Heart right ventricle (tissue), 16 donors: ENCODE measurements around the gene KIAA0586. TPM values are rescaled to one million over a fixed set of nuclear protein-coding genes. Genes with fewer than 3 reads are reported as not detected.

Experiments
- ATAC-seq, 8 donors: fragments of 200-7000 bp; cut with Tn5 transposase; one replicate each; pipeline ENCODE4 v1.9.1; 2020; ENCODE audit warnings: mild to moderate bottlenecking in 8 of 8, moderate library complexity in 8 of 8, moderate number of reproducible peaks in 1 of 8
- DNase-seq, 2 donors: peaks; one replicate each; pipeline ENCODE4 v3.0.0-alpha.2; 2020
- H3K27ac ChIP-seq, 10 donors: fragments of 200-600 bp; sonication (generic) in 2 of 10; one replicate each; pipeline versions ENCODE4 v1.5.0 to v1.8.0; 2020 to 2022; ENCODE audit warnings: mild to moderate bottlenecking in 3 of 10
- H3K27me3 ChIP-seq, 7 donors: fragments of 200-600 bp; one replicate each; pipeline ENCODE4 v1.8.0; 2021 to 2022; ENCODE audit warnings: mild to moderate bottlenecking in 2 of 7
- H3K36me3 ChIP-seq, 9 donors: fragments of 200-600 bp; sonication (generic) in 1 of 9; one replicate each; pipeline versions ENCODE4 v1.5.0 to v1.8.0; 2020 to 2022; ENCODE audit warnings: mild to moderate bottlenecking in 2 of 9
- H3K4me1 ChIP-seq, 9 donors: fragments of 200-600 bp; sonication (generic) in 1 of 9; one replicate each; pipeline versions ENCODE4 v1.5.0 to v1.8.0; 2020 to 2022; ENCODE audit warnings: mild to moderate bottlenecking in 4 of 9
- H3K4me3 ChIP-seq, 10 donors: fragments of 200-600 bp; sonication (generic) in 2 of 10; one replicate each; pipeline versions ENCODE4 v1.5.0 to v1.8.0; 2020 to 2022; ENCODE audit warnings: mild to moderate bottlenecking in 7 of 10, moderate library complexity in 2 of 10
- H3K9me3 ChIP-seq, 11 donors: fragments of 200-600 bp in 10 of 11; sonication (generic) in 2 of 11; one replicate each; pipeline versions ENCODE4 v1.5.0 to v1.8.0; 2013 to 2022; ENCODE audit warnings: mild to moderate bottlenecking in 2 of 11, control low read depth in 1 of 11, moderate library complexity in 1 of 11
- CTCF ChIP-seq, 9 donors: fragments of 200-600 bp; sonication (generic) in 2 of 9; IDR thresholded peaks; one replicate each; pipeline versions ENCODE4 v1.5.0 to v1.8.0; 2021 to 2022; ENCODE audit warnings: antibody characterized with exemption in 9 of 9, mild to moderate bottlenecking in 5 of 9, moderate library complexity in 1 of 9
- WGBS, 2 donors: extraction: QIAGEN DNeasy Blood & Tissue Kit; methylation state at CpG; one replicate each; pipeline ENCODE4 v1.1.7; 2013; ENCODE audit warnings: inconsistent platforms in 1 of 2; 5-methylcytosine and 5-hydroxymethylcytosine counted together
- intact Hi-C, 10 donors: fragments of 100-400 bp; cut with DNase I; formaldehyde crosslinking; loops; one replicate each; pipeline versions ENCODE4 v1.11.1 to v1.14.2; 2022
- polyA plus RNA-seq, 2 donors: library from polyadenylated mRNA; stranded (reverse); fragments of 200-250 nt; gene quantifications; one replicate each; pipeline ENCODE4 v1.2.3, GENCODE V29; 2013
- total RNA-seq, 10 donors: library from RNA; stranded (reverse); fragmentation: NEBNext Ultra II Directional in 3 of 10; extraction: Animal tissue kit (Norgen Biotek cat#: 25700) in 3 of 10; gene quantifications; one replicate each; pipeline versions ENCODE4 v1.2.1 to v1.2.4, GENCODE V29; 2021 to 2023
- donor health status: Arrhythmogenic right ventricular cardiomyopathy.
- donor health status: ischemic (EF 13 %, LVEDD 7.1; RV severe dilation, severe dysfunction).
- donor health status: healthy with polysubstance abuse.
- donor health status: DM: no; HTN: yes; CAD: no.
- donor health status: DM: no; HTN: no; CAD: no.
- donor health status: ischemic (EF 25% LVEDD 6.9; RV normal size, moderate dysfunction).
- donor health status: ischemic (EF 25% LVEDD 5.7; RV mildly dilated, moderate dysfunction).
- donor health status: healthy.
- donor health status: DM: yes; HTN: yes; CAD: no.
- donor health status: Ischemic cardiomyopathy.
- donor health status: ischemic (EF 35%, LVEDD 5.7; RV mildly dilated, moderate dysfunction).
- donor health status: nonischemic (EF 11% LVEDD 7.7; RV severe dilation, severe dysfunction).
- donor health status: DM: yes; HTN: yes; CAD: no.
- donor health status: PGD.
- donor health status: ischemic (EF 29% LVEDD 5.4; RV normal size, mild dysfunction).
- donor health status: nonischemic (EF 23%, LVEDD 6.1; RV moderate dilation, normal function).

The KIAA0586 gene
- total and polyA plus RNA-seq, 12 donors, result 3.8 to 15.9 (median 12.1) TPM

GRCh38 chr14:58571769-58572472 is 144.4 kb downstream of the KIAA0586 start:
- no peaks in the 10 kb centered on the region for H3K4me1 ChIP-seq
- no peak for ATAC-seq
- no peaks in the 10 kb centered on the region for H3K9me3 ChIP-seq
- 68 to 71% methylated on average over 9 of the region's 9 CpGs for WGBS, 2 donors
- intact Hi-C loops, result no loop called here
- no peak overlapping the region for H3K4me3 ChIP-seq
- DNase-seq, result no peak
- no peak for TF ChIP-seq CTCF (IDR thresholded peaks at IDR 0.05)
- no peak overlapping the region for H3K27ac ChIP-seq
- no peaks in the 10 kb centered on the region for H3K36me3 ChIP-seq
- no peaks in the 10 kb centered on the region for H3K27me3 ChIP-seq

- no peak for TF ChIP-seq CTCF (IDR thresholded peaks at IDR 0.05)
- Histone ChIP-seq H3K4me3 (no peak overlapping the region), H3K4me1 (no peaks in the 10 kb centered on the region), H3K27me3 (no peaks in the 10 kb centered on the region), H3K27ac (no peak overlapping the region), H3K36me3 (no peaks in the 10 kb centered on the region), H3K9me3 (no peaks in the 10 kb centered on the region)
- intact Hi-C loops, result no loop called here
- ATAC-seq (no peak), DNase-seq (no peak)
- 66 to 77% methylated on average over 1 of the region's 1 CpG for WGBS, 2 donors
These were observed 144.9 kb downstream of the KIAA0586 start for GRCh38 chr14:58572473-58572853.

GRCh38 chr14:58572863-58573262 is 145.3 kb downstream of the KIAA0586 start:
- WGBS, 2 donors, result 93% methylated on average over 2 of the region's 2 CpGs
- no peak overlapping the region for H3K27ac ChIP-seq
- no peak for TF ChIP-seq CTCF (IDR thresholded peaks at IDR 0.05)
- ATAC-seq (no peak), DNase-seq (no peak)
- H3K36me3 ChIP-seq, result no peaks in the 10 kb centered on the region
- H3K27me3 ChIP-seq, result no peaks in the 10 kb centered on the region
- H3K9me3 ChIP-seq, result no peaks in the 10 kb centered on the region
- H3K4me3 ChIP-seq, result no peak overlapping the region
- H3K4me1 ChIP-seq, result no peaks in the 10 kb centered on the region
- intact Hi-C loops, result no loop called here

- ATAC-seq, result no peak
- no peak for TF ChIP-seq CTCF (IDR thresholded peaks at IDR 0.05)
- no peak for DNase-seq
- WGBS, 2 donors, result 90 to 92% methylated on average over 2 of the region's 2 CpGs
- H3K27ac ChIP-seq, result no peak overlapping the region
- H3K4me1 ChIP-seq, result no peaks in the 10 kb centered on the region
- no peaks in the 10 kb centered on the region for H3K36me3 ChIP-seq
- H3K27me3 ChIP-seq, result no peaks in the 10 kb centered on the region
- intact Hi-C loops, result no loop called here
- no peaks in the 10 kb centered on the region for H3K9me3 ChIP-seq
- H3K4me3 ChIP-seq, result no peak overlapping the region
These were observed 147.1 kb downstream of the KIAA0586 start for GRCh38 chr14:58574623-58575022.
